HG03066 (cell line): ENCODE results near the gene CTCFL.

Experiments
- ATAC-seq: cut with Tn5 transposase; IDR thresholded peaks from one replicate; pipeline ENCODE4 v1.9.1; 2021; ENCODE audit warnings: low read depth; ENCODE audit not compliant: unreplicated experiment

CTCFL gene

DNA sequence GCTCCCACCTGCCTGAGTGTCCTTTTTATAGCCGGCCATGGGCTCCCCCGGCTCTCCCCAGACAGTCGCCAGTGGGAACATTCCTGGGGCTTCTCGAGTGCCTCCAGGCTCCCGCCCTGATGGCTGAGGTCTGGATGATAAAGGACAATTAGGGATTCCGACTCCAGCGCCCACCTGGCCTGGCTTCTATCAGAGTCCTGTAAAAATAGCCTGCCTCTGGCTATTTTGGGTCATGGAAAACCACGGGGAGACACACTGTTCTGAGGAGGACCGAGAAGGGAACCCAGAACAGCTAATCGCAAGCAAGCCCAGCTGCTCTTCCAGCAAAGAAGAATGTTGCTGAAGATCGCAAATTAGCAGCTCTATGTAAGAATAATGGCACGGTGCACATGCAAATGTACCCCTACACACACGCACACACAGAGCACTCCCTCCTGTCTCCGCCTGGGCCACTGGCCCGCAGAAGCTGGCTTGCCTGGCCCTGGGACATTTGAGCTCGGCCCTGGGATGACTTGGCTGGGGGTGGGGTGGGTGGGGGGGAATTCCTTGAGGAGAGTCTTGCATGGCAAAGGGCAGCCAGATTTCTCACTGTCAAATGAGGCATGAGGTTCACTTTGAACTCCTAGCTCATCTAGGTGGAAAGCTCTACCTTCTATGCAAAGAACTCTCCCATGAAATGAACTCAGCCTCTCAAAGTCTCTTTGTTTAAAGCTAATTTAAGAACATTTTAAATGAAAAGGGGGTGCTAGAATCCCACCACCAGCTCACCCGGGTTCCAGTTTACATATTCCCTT lies 55.3 kb downstream of the CTCFL start:
- no peak for ATAC-seq

DNA sequence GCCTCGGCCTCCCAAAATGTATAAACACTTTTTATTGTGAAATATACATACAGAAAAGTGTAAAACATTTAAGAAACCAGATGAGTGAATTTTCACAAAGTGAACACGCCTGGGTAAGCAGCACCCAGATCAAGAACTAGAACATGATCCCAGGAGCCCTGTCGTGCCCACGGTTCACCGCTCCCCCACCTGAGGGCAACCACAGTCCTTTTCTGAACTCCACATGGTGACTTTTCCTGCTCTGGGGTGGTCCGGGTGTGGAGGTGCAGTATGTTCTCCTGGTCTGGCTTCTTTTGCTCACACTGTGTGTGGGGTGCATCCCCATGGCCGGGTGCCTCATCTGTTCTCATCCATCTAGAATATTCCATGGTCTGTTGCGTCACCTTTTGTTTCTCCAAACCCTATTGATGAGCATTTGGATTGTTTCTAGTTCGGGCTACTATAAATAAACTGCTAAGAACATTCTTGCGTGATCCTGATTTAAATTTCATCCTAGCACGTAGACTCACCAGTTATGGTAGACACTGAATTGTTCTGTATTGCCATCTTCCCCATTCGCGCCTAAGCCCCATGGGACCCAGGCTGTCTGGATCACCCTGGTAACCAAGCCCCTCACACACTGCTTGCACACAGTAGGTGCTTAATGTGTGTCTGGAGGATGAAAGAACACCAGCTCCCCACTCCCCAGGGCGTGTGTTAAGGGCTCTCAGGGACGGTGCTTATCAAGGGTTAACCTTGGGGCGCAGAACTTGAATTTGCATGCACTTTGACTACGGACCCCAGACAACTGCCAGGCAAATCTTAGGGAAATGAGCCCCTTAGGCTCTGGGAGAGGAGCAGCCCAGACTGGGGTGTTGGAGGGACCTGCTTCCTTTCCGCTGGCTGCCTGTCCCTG lies 56.2 kb downstream of the CTCFL start:
- ATAC-seq = no peak

- no peak for ATAC-seq
Observed at GRCh38 chr20:57467742-57468141, 57.2 kb downstream of the CTCFL start.

- ATAC-seq = no peak
Observed at GRCh38 chr20:57465943-57466342, 59.0 kb downstream of the CTCFL start.

GRCh38 chr20:57465486-57465885 lies 59.5 kb downstream of the CTCFL start:
- no peak for ATAC-seq

DNA sequence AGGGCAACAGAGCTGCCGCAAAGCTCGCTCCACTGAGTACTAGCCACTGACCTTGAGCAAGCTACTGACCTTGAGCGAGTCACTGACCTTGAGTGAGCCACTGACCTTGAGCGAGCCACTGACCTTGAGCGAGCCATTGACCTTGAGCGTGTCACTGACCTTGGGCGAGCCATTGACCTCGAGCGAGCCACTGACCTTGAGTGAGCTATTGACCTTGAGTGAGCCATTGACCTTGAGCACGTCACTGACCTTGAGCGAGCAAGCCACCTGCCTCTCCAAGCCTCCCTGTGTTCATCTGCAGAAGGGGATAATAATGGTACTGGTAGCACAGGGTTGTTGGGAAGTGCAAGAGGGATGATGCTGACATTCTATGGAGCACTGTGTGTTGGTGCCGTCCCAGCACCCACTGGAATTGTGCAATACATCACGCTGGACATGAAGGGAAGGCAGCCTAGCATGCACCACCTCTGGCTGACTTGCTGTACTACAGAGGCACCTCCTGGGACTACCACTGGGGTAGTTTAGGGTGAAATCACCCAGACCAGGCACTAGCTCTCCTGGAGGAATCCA lies 60.2 kb downstream of the CTCFL start:
- ATAC-seq = no peak

DNA sequence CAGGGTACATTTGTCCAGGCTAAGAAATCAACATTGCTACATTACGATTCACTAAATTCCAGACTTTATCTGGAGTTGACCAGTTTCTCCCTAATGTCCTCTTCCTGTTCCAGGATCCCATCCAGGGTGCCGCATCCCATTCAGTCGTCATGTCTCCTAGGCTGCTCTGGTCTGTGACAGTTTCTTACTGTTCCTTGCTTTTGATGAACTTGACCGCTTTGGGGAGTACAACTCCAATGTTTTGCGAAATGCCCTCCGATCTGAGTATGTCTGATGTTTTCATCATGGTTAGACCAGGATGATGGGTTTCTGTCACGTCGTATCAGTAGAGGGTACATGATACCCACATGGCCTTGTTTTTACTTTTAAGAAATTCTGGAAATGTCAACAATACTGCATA lies 62.2 kb downstream of the CTCFL start:
- no peak for ATAC-seq

DNA sequence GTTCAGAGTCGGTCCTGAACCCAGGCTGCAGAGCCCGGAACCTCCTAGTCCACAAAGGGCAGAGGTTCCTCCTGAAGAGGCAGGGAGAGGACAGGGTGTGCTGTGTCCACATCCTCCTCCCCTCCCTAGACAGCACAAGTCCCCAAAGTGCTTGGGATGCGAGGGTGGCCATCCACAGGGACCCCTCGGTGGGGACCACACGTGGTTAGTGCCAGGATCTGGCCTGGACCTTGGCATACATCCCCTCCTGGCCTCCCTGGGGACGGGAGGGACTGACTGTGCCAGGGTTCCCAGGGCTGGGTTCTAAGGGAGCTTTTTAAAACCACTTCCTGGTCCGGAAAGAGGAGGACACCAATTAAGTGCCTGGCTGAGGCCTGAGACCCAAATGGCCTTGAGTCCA lies 63.2 kb downstream of the CTCFL start:
- no peak for ATAC-seq

DNA sequence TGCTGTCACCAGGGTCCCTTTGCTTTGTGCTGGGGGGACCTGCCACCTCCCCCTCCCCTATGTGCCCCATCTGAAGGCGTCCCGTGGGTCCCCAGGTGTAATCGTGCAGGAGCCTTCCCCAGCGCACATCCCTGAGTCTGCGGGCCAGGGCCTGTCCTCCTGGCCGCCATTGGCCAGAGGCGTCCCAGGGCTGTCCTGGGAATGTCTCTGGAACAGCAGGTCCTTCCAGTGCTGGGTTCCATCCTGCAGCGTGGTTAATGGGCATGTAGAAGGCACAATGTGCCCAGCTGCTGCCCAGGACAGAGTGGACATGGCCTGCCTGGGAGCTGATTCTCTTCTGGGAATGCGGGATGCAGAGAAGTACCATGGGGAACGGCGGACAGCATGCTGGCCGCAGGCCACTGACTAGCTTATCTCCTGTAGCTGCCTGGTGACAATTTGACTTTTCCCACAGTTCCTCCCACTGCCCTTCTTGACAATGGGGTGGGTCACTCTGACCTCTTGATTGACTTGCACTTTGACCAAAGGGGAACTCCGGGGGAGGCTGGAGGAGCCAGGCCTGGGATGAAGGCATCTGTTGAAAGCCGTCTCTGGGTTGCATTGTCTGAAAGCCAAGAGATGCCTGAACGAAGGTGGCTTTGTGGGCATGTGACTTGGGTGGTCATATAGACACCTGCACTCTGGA lies 64.0 kb downstream of the CTCFL start:
- no peak for ATAC-seq

DNA sequence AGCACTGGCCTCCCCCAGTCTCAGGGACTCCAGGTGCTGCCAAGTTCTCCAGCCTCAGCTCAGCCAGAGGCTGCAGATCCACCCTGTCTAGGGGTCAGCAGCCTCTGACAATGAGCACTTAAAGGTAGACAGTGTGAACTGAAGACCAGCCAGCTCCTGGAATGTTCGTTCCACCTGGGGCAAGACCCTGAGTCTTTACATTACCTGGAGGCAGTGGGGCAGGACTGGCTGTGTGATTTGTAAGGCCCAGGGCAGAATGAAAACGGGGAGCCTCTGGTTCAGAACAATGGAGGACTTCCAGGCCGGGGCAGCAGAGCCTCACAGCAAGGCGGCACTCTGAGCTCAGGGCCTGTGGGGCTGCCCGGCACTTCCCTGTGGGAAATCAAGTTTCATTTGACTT lies 65.0 kb downstream of the CTCFL start:
- ATAC-seq = no peak

GRCh38 chr20:57459278-57459677 lies 65.7 kb downstream of the CTCFL start:
- no peak for ATAC-seq

DNA sequence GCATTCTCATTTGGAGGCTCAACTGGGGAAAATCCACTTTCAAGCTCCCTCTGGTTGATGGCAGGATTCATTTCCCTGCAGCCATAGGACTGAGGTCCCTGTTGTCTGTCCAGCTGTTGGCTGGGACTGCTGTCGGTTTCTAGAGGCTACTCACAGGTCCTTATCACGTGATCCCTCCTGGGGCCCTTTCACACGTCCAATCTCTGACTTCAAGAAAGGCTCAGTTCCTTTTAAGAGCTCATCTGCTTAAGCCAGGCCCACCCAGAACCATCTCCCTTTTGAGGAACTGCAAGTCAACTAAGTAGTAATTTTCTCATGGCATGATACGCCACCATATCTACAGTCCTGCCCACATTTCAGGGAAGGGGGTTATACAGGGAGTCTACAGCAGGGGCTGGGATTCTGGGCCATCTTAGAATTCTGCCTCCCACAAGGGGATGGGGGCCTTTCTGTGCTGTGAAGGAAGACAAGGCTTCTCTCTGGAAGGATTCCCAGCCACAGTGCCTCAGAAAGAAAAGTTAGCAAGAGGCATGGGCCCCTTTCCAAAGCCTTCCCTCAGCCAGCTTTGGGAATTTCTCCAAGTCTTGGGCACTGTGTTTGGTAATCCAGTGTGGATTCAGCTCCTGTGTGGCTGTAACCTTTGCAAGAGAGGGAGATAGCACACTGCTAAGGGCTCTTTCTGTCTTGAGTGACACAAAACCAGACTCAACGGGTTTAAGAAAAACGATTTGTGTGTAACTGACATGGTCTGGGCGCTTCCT lies 66.4 kb downstream of the CTCFL start:
- no peak for ATAC-seq

GRCh38 chr20:57457243-57458095 lies 67.5 kb downstream of the CTCFL start:
- ATAC-seq = no peak

GRCh38 chr20:57456116-57456515 lies 68.8 kb downstream of the CTCFL start:
- no peak for ATAC-seq

DNA sequence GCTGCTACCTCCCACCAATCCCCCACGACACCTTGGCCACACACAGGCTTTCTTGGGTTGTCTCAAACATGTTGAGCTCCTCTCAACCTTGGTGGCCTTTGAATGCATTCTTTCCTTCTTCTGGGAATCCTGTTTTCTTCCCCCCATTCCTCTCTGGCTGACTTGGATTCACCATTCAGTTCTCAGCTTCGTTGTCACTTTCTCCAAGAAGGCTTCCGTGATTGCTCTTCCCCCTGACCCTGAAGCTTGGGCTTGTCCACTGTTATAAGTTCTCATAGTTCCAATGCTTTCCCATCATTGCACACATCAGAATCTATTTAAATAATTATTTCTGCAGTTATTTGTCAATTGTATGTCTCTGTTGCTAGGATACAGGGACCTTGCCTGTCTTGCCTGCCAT lies 69.6 kb downstream of the CTCFL start:
- ATAC-seq = no peak

- no peak for ATAC-seq
Observed at GRCh38 chr20:57451795-57452661, 72.9 kb downstream of the CTCFL start.

GRCh38 chr20:57451431-57451794 lies 73.5 kb downstream of the CTCFL start:
- ATAC-seq = no peak

GRCh38 chr20:57450931-57451330 lies 74.0 kb downstream of the CTCFL start:
- no peak for ATAC-seq
